Measurements from ENCODE around the gene ANTKMT.

Gene ANTKMT

GRCh38 chr16:700684-701584, 20.0 kb upstream of the ANTKMT start:
- DNase-seq, result peak; percentile 44

DNA sequence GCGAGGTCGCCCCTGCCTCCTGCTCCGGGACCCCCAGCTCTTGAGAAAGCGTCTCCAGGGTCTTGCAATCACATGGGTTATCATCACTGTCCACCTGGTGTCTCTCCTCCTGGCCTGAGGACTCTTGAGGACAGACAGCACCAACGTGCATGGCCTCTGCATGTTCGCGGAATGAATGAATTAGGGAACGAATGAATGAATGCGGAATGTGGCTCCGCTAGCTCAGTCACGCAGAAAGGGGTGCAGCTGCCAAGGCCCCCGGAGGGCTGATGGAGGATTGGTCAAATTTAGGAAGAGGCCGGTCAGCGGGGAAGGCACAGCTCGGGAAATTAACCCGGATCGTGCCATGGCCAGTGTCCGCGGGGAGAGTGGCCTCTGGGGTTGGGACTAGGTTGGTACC, 18.6 kb upstream of the ANTKMT start:
- no peak for DNase-seq

- DNase-seq, result no peak
Observed at GRCh38 chr16:703406-703805, 17.5 kb upstream of the ANTKMT start.

DNA sequence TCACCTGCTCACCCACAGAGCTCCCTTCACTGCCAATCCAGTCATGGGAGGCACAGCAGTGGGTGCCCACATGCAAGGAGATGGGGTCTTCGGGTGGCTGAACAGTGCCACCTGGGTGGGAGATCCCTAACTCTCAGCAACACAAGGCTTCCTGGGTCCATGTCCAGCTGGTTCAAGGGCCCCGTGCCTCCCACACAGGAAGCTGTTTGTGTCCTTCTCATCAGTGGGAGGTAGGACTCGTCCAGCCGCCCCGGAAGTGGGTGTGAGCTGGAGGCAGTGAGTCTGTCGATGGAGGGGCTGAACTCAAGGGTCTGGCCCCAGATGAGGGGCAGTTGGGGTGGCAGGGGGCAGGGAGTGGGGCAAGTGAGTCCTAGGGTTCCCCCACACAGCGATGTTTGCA, 16.9 kb upstream of the ANTKMT start:
- DNase-seq, result no peak

DNA sequence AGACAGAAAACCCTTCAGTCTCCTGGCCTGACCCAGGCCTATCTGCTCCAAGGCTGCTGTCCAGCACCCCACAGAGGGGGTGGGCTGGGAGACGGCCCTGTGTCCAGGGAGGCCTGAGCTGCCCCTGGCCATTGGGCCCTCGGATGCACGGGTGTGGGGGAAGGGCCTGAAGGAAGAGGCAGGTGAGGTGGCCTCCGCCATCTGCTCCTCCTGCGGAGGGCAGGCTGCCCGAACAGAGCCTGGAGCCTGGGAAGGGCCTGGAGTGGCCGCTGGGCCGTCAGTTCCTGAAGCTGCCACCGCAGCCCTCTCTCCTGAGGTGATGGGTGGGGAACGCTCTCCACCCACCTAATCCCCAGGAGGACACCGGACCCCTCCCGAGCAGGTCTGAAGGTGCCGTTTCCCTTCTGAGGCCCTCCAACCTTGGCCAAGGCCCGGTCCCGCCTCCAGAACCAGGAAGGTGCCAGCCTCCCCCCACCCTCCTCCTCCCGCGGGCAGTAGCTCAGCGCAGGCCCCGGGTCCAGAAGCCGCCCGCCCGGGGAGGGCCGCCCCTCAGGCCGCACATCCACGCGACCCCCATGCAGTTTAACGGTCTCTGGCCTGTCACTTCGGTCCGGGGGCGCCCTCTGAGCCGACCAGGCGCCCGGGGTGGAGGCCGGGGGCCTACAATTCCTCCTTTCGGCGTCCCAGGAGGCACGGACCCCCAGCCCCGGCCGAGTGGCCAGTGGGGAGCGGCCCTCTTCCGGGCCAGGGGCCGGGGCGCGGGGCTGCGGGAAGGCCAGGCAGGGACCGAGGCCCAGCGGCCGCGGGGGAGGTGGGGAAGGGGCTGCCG, 16.2 kb upstream of the ANTKMT start:
- no peak for DNase-seq

- DNase-seq, result no peak
Observed at GRCh38 chr16:705431-706188, 15.3 kb upstream of the ANTKMT start, which contains the start of gene FBXL16. Gene FBXL16 (minus strand): TSS chr16:705801. CDS start chr16:697405, 8,396 bp downstream.

- DNase-seq, result no peak
Observed at GRCh38 chr16:706189-707061, 14.5 kb upstream of the ANTKMT start.

DNA sequence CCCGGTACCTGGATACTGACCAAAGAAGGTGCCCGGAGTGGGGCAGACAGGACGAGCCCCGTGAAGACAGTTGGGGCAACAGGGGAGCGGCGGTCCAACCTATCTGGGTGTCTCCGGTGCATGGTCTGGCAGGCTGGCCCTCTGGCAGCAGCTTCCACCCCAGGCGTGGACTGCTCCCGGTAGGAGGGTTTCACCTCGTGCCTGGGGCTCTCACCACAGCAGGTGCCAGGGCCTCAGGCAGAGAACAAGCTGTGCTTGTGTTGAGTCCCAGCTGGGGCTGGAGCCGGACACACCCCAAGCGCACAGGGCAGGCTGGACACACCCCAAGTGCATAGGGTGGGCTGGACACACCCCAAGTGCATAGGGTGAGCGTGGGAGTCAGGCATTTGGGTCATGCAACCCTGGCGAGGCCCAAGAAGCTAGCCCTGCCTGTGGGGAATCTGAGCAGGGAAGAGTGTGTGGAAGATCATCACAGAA, 13.8 kb upstream of the ANTKMT start:
- no peak for DNase-seq

- no peak for DNase-seq
Observed at GRCh38 chr16:708019-708418, 12.9 kb upstream of the ANTKMT start.

- DNase-seq, result no peak
Observed at GRCh38 chr16:708959-709358, 12.0 kb upstream of the ANTKMT start.

DNA sequence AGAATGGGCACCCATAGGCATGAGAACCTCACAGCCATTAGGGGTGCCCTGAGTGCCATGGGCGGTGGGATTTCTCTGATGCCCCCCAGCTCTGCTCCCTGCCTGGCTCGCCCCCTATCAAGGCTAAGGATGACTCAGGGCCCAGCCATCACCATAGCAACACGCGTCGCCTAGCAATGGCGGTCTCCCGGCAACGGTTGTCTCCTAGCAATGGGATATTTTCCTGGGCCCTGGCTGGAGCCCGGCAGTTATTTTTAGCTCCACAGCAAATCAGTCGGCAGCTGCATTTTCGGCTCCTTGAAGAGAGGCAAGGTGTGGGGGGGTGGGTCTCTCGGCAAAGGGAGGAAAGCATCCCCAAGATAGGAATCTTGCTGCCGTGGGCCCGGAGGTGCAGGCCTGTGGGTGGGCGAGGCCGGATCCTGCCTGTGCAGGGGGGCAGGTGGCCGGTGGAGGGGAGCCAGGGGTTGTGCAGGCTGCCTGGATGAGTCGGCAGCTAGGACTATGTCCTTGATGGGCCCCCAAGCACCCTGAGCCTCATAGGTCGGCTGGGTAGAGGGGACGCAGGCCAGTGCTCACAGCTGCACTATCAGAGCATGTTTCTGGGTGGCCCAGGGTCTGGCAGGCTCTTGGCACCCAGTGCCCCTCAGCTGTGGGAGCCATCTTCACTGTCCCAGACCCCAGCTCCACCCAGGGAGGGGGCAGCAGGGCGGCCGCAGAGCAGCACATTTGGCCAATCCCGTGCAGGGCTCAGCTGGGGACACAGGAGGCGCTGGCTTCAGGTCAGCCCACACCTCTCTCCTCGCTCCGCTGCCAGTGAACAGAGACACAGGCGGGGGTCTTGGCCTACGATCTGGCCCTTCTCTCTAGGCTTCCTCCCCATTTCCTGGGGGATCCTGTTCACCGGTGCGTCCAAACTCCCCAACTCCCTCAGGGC, 11.1 kb upstream of the ANTKMT start:
- no peak for DNase-seq

- no peak for DNase-seq
Observed at GRCh38 chr16:710500-711075, 10.4 kb upstream of the ANTKMT start.

DNA sequence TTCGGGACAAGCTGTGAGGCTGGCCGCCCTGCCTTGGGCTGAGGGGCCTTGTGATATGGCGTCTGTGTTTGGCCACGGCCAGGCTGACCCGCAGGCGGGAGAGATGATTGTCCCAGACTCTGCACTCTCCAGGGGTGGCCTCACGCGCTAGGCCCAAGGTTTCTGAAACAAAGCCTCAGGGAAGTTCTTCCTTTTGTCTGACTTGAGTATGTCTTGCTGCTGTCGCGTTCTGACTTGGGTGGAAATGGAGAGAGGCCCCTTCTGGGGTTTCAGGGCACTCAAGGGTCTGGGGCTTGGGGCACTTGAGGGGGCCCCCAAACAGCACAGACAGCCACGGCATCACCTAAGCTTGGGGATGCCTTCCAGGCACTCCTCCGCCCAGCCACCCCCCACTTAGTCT, 9.9 kb upstream of the ANTKMT start:
- DNase-seq, result no peak

DNA sequence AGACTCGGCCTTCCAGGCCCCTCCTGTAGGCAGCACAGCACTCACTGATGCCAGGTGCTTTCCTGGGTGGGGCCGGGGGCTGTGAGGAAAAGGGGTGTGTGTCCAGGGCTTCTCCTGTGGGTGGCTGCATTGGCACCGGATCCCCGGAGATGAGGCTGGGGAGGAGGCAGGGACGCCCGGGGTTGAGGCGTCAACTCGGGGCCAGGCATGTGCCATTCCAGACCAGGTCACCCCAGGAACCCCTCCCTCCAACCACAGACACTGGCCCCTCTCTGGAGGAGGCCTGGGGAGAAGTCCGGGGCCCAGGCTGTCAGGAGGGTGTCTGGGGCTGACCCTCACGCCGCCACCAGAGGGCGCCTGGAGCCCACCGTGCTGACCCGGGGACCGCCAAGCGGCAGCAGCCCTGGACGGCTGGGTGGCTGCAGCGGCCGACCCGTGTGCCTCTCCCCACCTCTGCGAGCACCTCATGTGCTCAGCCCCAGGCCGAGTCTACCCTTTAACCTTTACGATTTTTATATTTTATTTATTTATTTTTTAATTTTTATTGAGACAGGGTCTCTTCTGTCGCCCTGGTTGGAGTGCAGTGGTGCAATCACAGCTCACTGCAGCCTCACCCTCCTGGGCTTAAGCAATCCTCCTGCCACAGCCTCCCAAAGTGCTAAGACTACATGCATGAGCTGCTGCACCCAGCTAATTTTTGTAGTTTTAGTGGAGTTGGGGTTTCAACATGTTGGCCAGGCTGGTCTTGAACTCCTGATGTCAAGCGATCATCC, 9.2 kb upstream of the ANTKMT start:
- DNase-seq, result peak; percentile 83

DNA sequence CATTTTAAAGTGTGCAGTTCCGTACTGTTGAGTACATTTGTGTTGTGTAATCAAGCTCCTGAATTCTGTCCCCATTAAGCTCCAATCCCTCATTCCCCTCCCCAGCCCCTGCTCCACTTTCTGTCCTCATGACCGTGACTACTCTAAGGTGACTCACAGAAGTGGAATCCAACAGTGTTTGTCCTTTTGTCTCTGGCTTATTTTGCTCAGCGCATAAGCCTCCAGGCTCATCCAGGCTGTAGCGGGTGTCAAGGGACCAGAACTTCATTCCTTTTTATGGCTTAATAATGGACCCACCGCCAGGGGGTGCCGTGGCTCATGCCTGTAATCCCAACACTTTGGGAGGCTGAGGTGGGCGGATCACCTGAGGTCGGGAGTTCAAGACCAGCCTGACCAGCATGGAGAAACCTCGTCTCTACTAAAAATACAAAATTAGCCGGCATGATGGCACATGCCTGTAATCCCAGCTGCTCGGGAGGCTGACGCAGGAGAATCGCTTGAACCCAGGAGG, 8.2 kb upstream of the ANTKMT start:
- DNase-seq, result peak; percentile 59

- DNase-seq, result no peak
Observed at GRCh38 chr16:714079-714478, 6.9 kb upstream of the ANTKMT start.

GRCh38 chr16:714558-715476, 6.1 kb upstream of the ANTKMT start, which contains the start of gene METRN:
Gene METRN (plus strand): TSS chr16:715118. CDS start chr16:715290, 172 bp downstream.
- peak; percentile 90 for DNase-seq

All from stimulated activated CD4-positive, alpha-beta T cell treated with anti-CD3 and anti-CD28 coated beads, Interleukin-4, amount 100 ng/mL, for 24 hours (primary cell).